Stimulated activated CD8-positive, alpha-beta memory T cell treated with anti-CD3 and anti-CD28 coated beads, Interleukin-4, amount 100 ng/mL, for 24 hours (primary cell): ENCODE results near the gene PKNOX1.
"Not testable (repeated sequence)": the region's sequence is repeated elsewhere in the genome, so short reads cannot be mapped to it uniquely, and the experiment has no call there.

Source experiments
- DNase-seq: peaks from one replicate; pipeline ENCODE4 v3.0.0-alpha.2; 2020; ENCODE audit warnings: low read depth

Gene PKNOX1

GRCh38 chr21:43021191-43021590, 46.8 kb downstream of the PKNOX1 start:
- no peak for DNase-seq

DNA sequence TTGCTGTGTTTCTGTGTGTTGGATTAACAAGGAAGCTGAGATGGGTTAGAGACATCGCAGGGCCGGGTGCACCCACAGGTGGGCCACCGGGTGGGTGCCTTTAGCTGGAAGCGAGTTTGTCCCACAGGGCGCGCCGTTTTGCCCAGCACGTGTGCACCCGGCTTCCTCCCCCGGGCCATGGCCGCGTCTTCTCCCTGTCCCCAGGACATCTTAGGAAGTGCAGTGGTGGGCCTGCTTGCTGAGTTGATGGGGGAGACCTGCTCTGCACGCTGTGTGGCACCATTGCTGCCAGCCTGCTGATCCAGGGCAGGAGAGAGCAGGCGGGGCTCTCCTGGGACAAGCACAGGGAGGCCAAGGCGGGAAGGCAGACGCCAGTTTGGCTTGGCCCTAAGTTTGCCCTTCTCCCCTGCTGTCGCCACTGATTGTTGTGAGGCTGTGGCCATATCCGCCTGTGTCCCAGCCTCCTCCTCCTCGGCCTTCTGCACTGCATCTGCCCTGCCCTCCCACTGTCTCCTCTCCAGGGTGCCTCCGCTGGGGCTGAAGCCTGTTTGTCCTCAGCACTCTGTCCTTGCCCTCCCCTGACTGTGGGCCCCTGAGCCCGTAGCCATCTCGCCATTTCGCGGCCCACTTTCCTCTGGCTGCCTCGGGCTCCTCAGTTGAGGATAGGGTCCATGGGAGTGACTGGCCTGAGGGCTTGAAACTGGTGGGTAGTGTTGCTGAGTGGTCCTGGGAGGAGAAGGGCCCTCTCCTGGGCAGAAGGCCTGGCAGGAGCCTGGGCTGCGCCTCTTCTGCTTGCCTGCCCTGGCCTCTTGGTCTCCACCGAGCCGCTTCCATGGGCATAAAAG, 47.6 kb downstream of the PKNOX1 start:
- DNase-seq: no peak

GRCh38 chr21:43023175-43023574, 48.8 kb downstream of the PKNOX1 start:
- DNase-seq: no peak

- no peak for DNase-seq
These were observed 50.2 kb downstream of the PKNOX1 start for GRCh38 chr21:43024439-43025136.

DNA sequence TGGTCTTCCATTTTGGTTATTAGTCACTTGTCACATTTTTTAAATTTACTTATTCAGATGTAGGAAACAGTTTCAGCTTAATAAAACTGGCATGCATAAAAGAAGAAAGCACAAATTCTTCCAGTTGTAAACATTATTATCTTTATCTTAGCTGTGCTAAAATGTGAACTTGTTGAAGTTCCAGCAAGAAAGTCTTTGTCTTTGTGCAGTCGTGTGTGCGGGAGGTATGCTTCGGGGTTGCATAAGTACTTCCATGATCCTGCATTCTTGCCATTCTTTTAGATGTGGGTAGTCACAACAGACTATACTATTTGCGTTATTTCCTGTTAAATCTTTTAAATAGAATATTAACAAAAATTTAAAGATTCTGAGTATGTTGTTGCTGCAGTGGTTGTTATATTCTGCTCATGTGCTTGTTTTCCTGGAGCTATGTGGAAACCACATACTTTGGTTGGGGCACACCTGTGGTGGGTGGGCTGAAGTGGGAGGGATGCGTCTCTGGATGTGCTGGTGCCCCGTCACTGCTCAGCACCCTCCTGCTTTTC, 51.3 kb downstream of the PKNOX1 start:
- DNase-seq: no peak

GRCh38 chr21:43027846-43028731, 53.7 kb downstream of the PKNOX1 start:
- no peak for DNase-seq

GRCh38 chr21:43029785-43030184, 55.4 kb downstream of the PKNOX1 start:
- DNase-seq: no peak

DNA sequence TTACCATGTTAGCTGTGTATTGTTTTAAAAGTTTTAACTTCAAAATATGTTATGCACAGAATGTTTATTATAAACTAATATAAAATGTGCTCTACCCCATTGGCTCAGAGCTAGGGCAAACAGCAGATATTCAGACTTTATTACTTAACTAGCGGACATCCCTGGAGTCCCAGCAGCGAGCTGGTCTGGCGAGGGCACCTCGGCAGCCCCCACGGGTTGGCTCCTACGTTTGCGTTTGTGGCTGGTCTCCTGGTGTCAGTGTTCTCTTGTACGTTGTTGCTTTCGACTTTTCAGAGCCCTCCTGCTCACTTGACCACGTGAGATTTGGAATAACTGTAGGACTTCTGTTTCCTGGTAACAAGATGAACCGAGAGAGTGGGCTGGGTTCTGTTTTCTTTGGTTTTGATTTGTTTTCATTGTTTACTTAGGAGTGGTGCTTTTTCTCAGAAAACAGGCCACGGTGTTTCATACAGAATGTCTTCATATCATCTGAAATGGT, 56.8 kb downstream of the PKNOX1 start:
- no peak for DNase-seq

DNA sequence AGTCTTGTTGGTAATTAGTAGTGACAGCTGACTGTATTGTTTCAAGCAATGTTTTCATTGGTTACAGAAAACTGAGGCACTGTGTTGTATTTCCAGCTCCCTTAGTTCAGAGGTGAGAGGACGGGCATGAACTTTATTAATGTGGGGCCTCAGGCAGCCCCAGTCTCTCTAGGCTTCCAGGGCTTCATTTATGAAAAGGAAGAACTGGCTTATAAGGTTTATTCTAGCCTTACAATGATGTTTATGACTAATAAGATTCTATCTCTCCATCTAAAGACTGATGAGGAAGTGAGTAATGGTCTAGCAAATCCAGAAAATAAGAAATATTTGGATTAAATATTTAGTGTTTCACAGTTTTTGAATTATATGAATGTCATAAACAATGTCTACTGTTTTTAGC, 59.7 kb downstream of the PKNOX1 start:
- DNase-seq: no peak

- no peak for DNase-seq
These were observed 60.5 kb downstream of the PKNOX1 start for GRCh38 chr21:43034826-43035225.

DNA sequence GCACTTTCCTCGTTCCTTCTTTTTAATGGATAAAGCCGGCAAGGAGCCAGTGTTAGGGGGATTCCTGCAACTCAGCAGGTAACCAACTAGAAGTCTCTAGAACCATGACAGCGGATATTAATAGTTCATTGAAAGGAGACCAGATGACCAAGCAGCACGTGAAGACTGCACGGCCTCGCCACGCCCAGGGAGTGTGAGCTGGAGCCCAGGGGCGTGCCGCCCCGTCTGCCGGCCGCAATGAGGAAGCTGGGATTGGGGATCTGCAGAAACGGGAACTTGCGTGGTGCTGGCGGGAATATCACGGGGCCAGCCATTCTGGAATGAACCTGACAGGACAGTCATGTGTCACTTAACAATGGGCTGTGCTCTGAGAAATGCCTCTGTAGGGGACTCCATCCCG, 62.5 kb downstream of the PKNOX1 start:
- DNase-seq: not testable (repeated sequence)

DNA sequence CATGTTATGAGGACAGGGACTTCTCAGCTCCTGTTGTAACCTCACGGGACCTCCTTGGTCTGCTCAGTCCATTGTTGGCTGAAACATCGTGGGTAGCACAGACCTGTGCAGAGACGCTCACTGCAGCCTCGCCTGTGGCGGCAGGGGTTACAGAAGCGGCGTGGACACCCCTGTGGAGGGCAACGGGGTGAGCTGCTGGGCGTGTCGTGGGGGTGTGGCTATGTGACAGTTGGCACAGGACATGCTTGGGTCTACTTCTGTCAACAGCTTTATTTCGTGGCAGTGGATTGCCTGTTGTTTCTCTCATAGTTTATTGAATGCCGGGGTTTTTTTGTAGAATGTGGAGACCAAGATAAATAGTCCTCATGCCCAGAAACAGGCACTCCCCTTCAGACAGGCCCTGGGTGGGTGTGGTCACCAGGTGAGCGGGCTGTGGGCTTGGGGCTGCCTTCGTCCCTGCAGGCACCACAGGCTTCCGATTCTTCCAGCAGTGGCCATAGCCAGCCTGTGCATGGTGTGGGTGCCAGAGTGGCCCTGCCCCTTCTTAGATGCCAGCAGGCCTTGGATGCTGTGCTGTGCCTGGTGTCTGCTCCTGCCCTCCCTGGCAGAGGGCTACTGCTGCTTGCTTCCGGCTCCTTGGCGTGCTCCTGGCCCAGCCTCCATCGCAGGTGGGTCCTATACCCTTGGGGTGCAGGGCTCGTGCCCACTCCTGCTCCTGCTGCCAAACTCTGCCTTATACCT, 63.7 kb downstream of the PKNOX1 start:
- not testable (repeated sequence) for DNase-seq

- not testable (repeated sequence) for DNase-seq
These were observed 64.3 kb downstream of the PKNOX1 start for GRCh38 chr21:43038659-43039044.

DNA sequence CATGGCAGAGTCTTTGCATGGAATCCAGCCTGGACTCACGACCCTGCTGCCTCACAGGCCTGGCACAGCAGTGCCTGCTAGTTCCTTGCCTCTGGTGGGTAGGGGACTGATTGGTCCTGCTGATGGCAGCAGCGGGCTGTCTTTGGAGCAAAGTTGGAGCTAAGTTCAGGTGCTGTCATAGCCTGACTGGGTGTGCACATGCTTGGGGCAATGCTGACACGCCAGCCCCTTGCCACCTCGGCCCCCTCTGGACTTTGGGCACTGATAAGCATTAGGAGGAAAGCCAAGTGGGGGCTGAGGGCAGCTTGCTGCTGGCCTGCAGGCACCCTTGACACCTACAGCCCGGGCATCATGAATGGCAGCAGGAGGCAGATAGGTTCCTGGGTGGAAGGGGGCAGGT, 67.8 kb downstream of the PKNOX1 start:
- not testable (repeated sequence) for DNase-seq

DNA sequence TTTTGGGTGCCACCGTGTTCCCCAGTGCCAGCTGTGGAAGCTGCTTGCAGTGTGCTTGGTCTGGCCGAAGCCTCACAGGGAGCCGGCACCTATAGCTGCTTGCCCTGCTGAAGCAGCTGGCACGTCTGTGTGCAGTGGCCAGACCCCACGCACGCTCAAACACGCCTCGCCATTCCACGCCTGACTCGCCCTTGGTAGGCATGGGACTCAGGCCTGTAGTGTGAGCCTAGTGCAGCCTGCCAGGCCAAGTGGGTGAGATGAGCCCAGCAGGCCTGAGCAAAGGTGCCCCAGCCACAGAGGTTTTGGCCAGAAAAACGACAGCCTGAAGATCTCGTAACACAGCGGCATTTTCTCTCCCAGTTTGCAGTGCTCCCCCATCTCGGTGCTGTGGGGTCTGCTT, 68.9 kb downstream of the PKNOX1 start:
- DNase-seq: not testable (repeated sequence)

GRCh38 chr21:43044547-43044946, 70.2 kb downstream of the PKNOX1 start:
- not testable (repeated sequence) for DNase-seq

DNA sequence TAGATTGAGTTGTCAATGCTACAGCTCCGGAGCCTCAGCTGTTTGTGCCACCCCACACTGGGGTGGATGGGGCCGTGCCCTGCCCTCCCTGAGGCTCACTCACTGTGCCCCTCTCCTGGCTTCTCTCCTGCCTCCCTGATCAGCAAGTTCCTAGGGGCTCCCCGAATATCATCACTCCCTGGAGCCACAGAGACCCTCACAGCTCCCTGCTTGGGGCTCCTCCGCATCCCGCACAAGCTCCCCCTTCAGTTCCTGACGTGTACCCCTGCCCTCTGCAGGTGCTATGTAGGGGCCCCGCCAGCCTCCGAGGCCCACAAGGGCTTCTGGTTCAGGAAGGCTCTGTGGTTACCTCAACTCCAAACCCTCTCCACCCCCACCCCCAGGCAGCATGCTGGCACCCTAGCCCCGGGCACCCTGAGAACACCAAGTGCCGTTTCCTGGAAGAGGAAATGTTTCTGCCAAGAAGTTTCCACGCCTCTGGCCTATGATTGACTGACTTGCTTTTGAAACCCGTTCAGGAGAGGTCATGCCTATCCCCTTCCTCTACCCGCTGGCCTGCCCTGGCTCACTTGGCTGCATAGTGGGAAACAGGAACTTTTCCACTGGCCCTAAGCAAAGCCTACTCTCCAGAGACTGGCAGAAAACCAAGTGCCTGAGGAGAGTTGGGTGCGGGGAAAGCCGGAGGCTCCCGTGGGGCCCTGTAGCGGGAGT, 71.0 kb downstream of the PKNOX1 start:
- DNase-seq: not testable (repeated sequence)

- not testable (repeated sequence) for DNase-seq
These were observed 71.8 kb downstream of the PKNOX1 start for GRCh38 chr21:43045876-43046821.

GRCh38 chr21:43053112-43053511, 78.8 kb downstream of the PKNOX1 start:
- DNase-seq: not testable (repeated sequence)
